Spleen (tissue), 7 donors: Measurements from ENCODE around the gene MAGI2.

ENCODE experiments used
- CTCF ChIP-seq, 11 experiments: fragments of 200-600 bp in 7 of 11; fragments of 450-650 bp in 4 of 11; sonication (generic) in 4 of 11; IDR thresholded peaks in 8 of 11; conservative IDR thresholded peaks in 3 of 11; 1 replicate in 7 of 11; 2 replicates in 4 of 11; pipeline versions ENCODE4 v1.4.0 to v1.8.0; 2016 to 2021; ENCODE audit warnings: antibody characterized with exemption in 11 of 11, inconsistent platforms in 4 of 11, mild to moderate bottlenecking in 1 of 11
- POLR2A ChIP-seq, 3 donors: fragments of 450-650 bp; IDR thresholded peaks; one replicate each; pipeline ENCODE4 v1.5.1; 2017; ENCODE audit warnings: antibody characterized with exemption in 3 of 3, mild to moderate bottlenecking in 1 of 3
- POLR2AphosphoS5 ChIP-seq, 3 donors: sonication (generic); formaldehyde crosslinking; IDR thresholded peaks; one replicate each; pipeline ENCODE4 v1.5.1; 2017; ENCODE audit warnings: antibody characterized with exemption in 3 of 3
- donor health status: DM: no; HTN: no; CAD: no; lungs with moderate emphysema.
- donor health status: DM: no; HTN: no; CAD: no.
- donor health status: DM: no; HTN: no; CAD: no.

DNA sequence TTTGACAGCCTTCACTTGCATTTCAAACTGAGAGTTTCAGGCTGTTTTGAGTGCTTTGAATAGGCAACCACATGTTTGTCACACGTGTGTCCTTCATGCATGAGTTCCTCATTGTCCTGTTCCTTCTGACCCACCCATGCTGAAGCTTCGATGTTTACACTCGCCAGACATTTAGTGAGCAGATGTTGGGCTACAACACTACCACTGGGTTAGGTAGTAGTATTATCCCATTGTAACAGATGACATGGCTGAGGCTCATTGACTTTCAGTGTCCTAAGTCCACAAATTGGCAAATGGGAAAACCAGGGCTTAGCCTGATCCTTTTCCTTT is 1198.8 kb downstream of the MAGI2 start:
- no peak for TF ChIP-seq CTCF (IDR thresholded peaks at IDR 0.05 in 8 of 11, conservative IDR thresholded peaks at IDR 0.05 in 3 of 11)
- TF ChIP-seq POLR2A (IDR thresholded peaks at IDR 0.05): no peak
- no peak for TF ChIP-seq POLR2AphosphoS5 (IDR thresholded peaks at IDR 0.05)
